ENCODE measurements around the gene DUSP2.

The DUSP2 gene

GRCh38 chr2:96112501-96113366, 32.5 kb downstream of the DUSP2 start:
- DNase-seq, result peak; percentile 54

GRCh38 chr2:96111823-96112500, 33.3 kb downstream of the DUSP2 start:
- DNase-seq, result peak; percentile 60

GRCh38 chr2:96111257-96111640, 34.0 kb downstream of the DUSP2 start:
- DNase-seq, result no peak

GRCh38 chr2:96110621-96111256, 34.5 kb downstream of the DUSP2 start:
- DNase-seq, result peak; percentile 56

GRCh38 chr2:96109931-96110511, 35.2 kb downstream of the DUSP2 start:
- peak; percentile 60 for DNase-seq

GRCh38 chr2:96109361-96109680, 35.9 kb downstream of the DUSP2 start:
- peak; percentile 45 for DNase-seq

GRCh38 chr2:96108541-96109360, 36.5 kb downstream of the DUSP2 start:
- DNase-seq, result peak; percentile 49

- peak; percentile 55 for DNase-seq
Measured at GRCh38 chr2:96108151-96108540, 37.1 kb downstream of the DUSP2 start.

- peak; percentile 50 for DNase-seq
Measured at GRCh38 chr2:96107708-96108065, 37.6 kb downstream of the DUSP2 start.

- peak; percentile 50 for DNase-seq
Measured at GRCh38 chr2:96106991-96107707, 38.1 kb downstream of the DUSP2 start.

- DNase-seq, result peak; percentile 25
Measured at GRCh38 chr2:96105994-96106715, 39.1 kb downstream of the DUSP2 start.

GRCh38 chr2:96105152-96105915, 39.9 kb downstream of the DUSP2 start:
- peak; percentile 44 for DNase-seq

GRCh38 chr2:96104487-96104861, 40.8 kb downstream of the DUSP2 start:
- peak; percentile 56 for DNase-seq

- peak; percentile 34 for DNase-seq
Measured at GRCh38 chr2:96103761-96104486, 41.3 kb downstream of the DUSP2 start.

GRCh38 chr2:96103187-96103601, 42.0 kb downstream of the DUSP2 start:
- DNase-seq, result no peak

GRCh38 chr2:96102596-96103186, 42.5 kb downstream of the DUSP2 start:
- peak; percentile 52 for DNase-seq

GRCh38 chr2:96100893-96101304, 44.3 kb downstream of the DUSP2 start:
- peak; percentile 50 for DNase-seq

GRCh38 chr2:96099861-96100798, 45.1 kb downstream of the DUSP2 start:
- peak; percentile 61 for DNase-seq
